WTC11 (cell line): Measurements from ENCODE around the gene KLHL40.

ENCODE experiments used
- CBFB ChIP-seq: sonication (generic); formaldehyde crosslinking; IDR thresholded peaks from 2 replicates; pipeline ENCODE4 v1.8.1; 2022; ENCODE audit warnings: mild to moderate bottlenecking, low read depth, missing genetic modification reagents
- NFYB ChIP-seq: sonication (generic); formaldehyde crosslinking; conservative IDR thresholded peaks from 2 replicates; pipeline ENCODE4 v1.8.0; 2022; ENCODE audit warnings: low read depth, missing genetic modification reagents
- SOX15 ChIP-seq: fragments of 250-450 bp; sonication (Bioruptor Pico); IDR thresholded peaks from 2 replicates; pipeline ENCODE4 v1.9.0; 2021; ENCODE audit warnings: mild to moderate bottlenecking
- TF ChIP-seq, protein P1 (sequence below): fragments of 200-600 bp; IDR thresholded peaks from 2 replicates; pipeline ENCODE4 v1.8.0; 2022; ENCODE audit warnings: antibody characterized with exemption

DNA sequence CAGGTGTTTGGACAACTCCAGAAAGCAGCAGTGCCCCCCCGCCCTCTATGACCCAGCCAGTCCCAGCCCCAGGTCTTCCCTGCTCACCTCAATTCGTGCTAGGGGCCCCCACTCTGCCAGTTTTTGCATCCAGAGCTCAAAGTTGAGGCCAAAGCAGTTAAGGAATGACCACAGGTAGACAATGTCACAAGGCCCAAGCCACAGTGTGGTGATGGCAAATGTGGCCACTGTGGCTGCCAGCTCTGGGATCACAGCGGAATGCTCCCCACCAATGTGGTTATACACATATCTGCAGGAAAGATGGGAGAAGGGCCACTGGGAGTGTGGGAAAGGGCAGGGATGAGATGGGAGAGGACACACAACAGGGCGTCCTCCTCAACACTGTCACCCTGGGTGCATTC is 8.2 kb downstream of the KLHL40 start:
- TF ChIP-seq CBFB (CRISPR knock-in tag) = no peak
- TF ChIP-seq SOX15 (CRISPR knock-in tag) = no peak
- TF ChIP-seq, protein P1, sequence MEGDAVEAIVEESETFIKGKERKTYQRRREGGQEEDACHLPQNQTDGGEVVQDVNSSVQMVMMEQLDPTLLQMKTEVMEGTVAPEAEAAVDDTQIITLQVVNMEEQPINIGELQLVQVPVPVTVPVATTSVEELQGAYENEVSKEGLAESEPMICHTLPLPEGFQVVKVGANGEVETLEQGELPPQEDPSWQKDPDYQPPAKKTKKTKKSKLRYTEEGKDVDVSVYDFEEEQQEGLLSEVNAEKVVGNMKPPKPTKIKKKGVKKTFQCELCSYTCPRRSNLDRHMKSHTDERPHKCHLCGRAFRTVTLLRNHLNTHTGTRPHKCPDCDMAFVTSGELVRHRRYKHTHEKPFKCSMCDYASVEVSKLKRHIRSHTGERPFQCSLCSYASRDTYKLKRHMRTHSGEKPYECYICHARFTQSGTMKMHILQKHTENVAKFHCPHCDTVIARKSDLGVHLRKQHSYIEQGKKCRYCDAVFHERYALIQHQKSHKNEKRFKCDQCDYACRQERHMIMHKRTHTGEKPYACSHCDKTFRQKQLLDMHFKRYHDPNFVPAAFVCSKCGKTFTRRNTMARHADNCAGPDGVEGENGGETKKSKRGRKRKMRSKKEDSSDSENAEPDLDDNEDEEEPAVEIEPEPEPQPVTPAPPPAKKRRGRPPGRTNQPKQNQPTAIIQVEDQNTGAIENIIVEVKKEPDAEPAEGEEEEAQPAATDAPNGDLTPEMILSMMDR = no peak
- no peak for TF ChIP-seq NFYB (CRISPR knock-in tag)
